Stimulated activated CD4-positive, alpha-beta T cell treated with anti-CD3 and anti-CD28 coated beads, Interleukin-1b, Interleukin-23, amount 100 ng/mL, for 24 hours (primary cell): ENCODE data around the gene ZMIZ1.

Experiments used
- DNase-seq, 4 experiments: peaks; one replicate each; pipeline ENCODE4 v3.0.0-alpha.2; 2020; ENCODE audit warnings: low read depth in 4 of 4, low spot score in 1 of 4

Gene ZMIZ1

GRCh38 chr10:79243181-79244067, 174.7 kb downstream of the ZMIZ1 start:
- DNase-seq, result peak; percentile 28 to 68 (median 52)

- no peak for DNase-seq
These were observed 175.3 kb downstream of the ZMIZ1 start for GRCh38 chr10:79244068-79244442.

- no peak for DNase-seq
These were observed 176.2 kb downstream of the ZMIZ1 start for GRCh38 chr10:79244841-79245504.

- no peak for DNase-seq
These were observed 176.9 kb downstream of the ZMIZ1 start for GRCh38 chr10:79245539-79246208.

- DNase-seq, result no peak
These were observed 177.4 kb downstream of the ZMIZ1 start for GRCh38 chr10:79246209-79246581.

- no peak for DNase-seq
These were observed 178.0 kb downstream of the ZMIZ1 start for GRCh38 chr10:79246606-79247275.

- no peak for DNase-seq
These were observed 178.8 kb downstream of the ZMIZ1 start for GRCh38 chr10:79247373-79248137.

GRCh38 chr10:79248341-79249185, 179.8 kb downstream of the ZMIZ1 start:
- no peak for DNase-seq

GRCh38 chr10:79249186-79250121, 180.7 kb downstream of the ZMIZ1 start:
- DNase-seq, result no peak

GRCh38 chr10:79250259-79250658, 181.5 kb downstream of the ZMIZ1 start:
- no peak for DNase-seq

- DNase-seq, result no peak
These were observed 183.7 kb downstream of the ZMIZ1 start for GRCh38 chr10:79252450-79252849.

GRCh38 chr10:79252971-79253370, 184.2 kb downstream of the ZMIZ1 start:
- DNase-seq, result no peak

- DNase-seq, result no peak
These were observed 184.9 kb downstream of the ZMIZ1 start for GRCh38 chr10:79253704-79254103.

GRCh38 chr10:79254333-79255006, 185.7 kb downstream of the ZMIZ1 start:
- no peak for DNase-seq

GRCh38 chr10:79255007-79255507, 186.3 kb downstream of the ZMIZ1 start:
- no peak for DNase-seq

GRCh38 chr10:79256264-79256806, 187.6 kb downstream of the ZMIZ1 start:
- no peak for DNase-seq

GRCh38 chr10:79258894-79259293, 190.1 kb downstream of the ZMIZ1 start:
- DNase-seq, result no peak

GRCh38 chr10:79259834-79260233, 191.1 kb downstream of the ZMIZ1 start:
- no peak for DNase-seq
